RWPE2 (cell line): ENCODE data around the gene LAD1.

Experiments used
- ATAC-seq: fragments of 200-7000 bp; cut with Tn5 transposase; 3 replicates; pipeline ENCODE4 v1.9.1; 2021; ENCODE audit warnings: low read depth
- DNase-seq: peaks from one replicate; pipeline ENCODE4 v3.0.0-alpha.2; 2020; ENCODE audit warnings: low spot score
- H3K27ac ChIP-seq: fragments of 450-650 bp; 2 replicates; pipeline ENCODE4 v1.5.1; 2017; ENCODE audit warnings: mild to moderate bottlenecking; ENCODE audit not compliant: poor library complexity, severe bottlenecking
- H3K27me3 ChIP-seq: fragments of 250-450 bp; sonication (Bioruptor Pico); 2 replicates; pipeline ENCODE4 v1.5.1; 2021; ENCODE audit warnings: mild to moderate bottlenecking, moderate library complexity; ENCODE audit not compliant: insufficient read depth, poor library complexity, severe bottlenecking
- H3K36me3 ChIP-seq: fragments of 250-450 bp; sonication (Bioruptor Pico); 2 replicates; pipeline ENCODE4 v1.5.1; 2020; ENCODE audit warnings: low read depth, mild to moderate bottlenecking, moderate library complexity
- H3K4me1 ChIP-seq: fragments of 250-450 bp; sonication (Bioruptor Pico); 2 replicates; pipeline ENCODE4 v1.5.1; 2021; ENCODE audit warnings: mild to moderate bottlenecking, moderate library complexity; ENCODE audit not compliant: insufficient read depth, poor library complexity, severe bottlenecking
- H3K4me3 ChIP-seq: fragments of 250-450 bp; sonication (Bioruptor Pico); 2 replicates; pipeline ENCODE4 v1.5.1; 2021; ENCODE audit warnings: mild to moderate bottlenecking, moderate library complexity; ENCODE audit not compliant: severe bottlenecking
- H3K9me3 ChIP-seq: fragments of 250-450 bp; sonication (Bioruptor Pico); 2 replicates; pipeline ENCODE4 v1.5.1; 2021; ENCODE audit warnings: mild to moderate bottlenecking, moderate library complexity; ENCODE audit not compliant: severe bottlenecking
- CTCF ChIP-seq: fragments of 450-650 bp; IDR thresholded peaks from one replicate; pipeline ENCODE4 v1.5.1; 2017; ENCODE audit warnings: mild to moderate bottlenecking, moderate library complexity; ENCODE audit not compliant: poor library complexity, severe bottlenecking

Gene LAD1

GRCh38 chr1:201406831-201407406, 7.8 kb upstream of the LAD1 start:
- Histone ChIP-seq H3K36me3 (no peaks in the 10 kb centered on the region), H3K27me3 (no peaks in the 10 kb centered on the region), H3K27ac (no peak overlapping the region), H3K4me3 (no peak overlapping the region), H3K9me3 (no peaks in the 10 kb centered on the region), H3K4me1 (no peaks in the 10 kb centered on the region)
- DNase-seq (no peak), ATAC-seq (no peak)
- no peak for TF ChIP-seq CTCF

- no peak overlapping the region for H3K4me3 ChIP-seq
- H3K9me3 ChIP-seq, result no peaks in the 10 kb centered on the region
- ATAC-seq, result no peak
- no peak overlapping the region for H3K27ac ChIP-seq
- no peak for DNase-seq
- no peak for TF ChIP-seq CTCF
- no peaks in the 10 kb centered on the region for H3K27me3 ChIP-seq
- H3K36me3 ChIP-seq, result 0 out of 2 replicates have a peak, but pooled peaks cover 6% of the 10 kb centered on the region
- no peaks in the 10 kb centered on the region for H3K4me1 ChIP-seq
These were observed 6.3 kb upstream of the LAD1 start for GRCh38 chr1:201405484-201405831.

- DNase-seq (no peak), ATAC-seq (no peak)
- no peak for TF ChIP-seq CTCF
- Histone ChIP-seq H3K27ac (no peak overlapping the region), H3K9me3 (no peaks in the 10 kb centered on the region), H3K4me1 (no peaks in the 10 kb centered on the region), H3K27me3 (no peaks in the 10 kb centered on the region), H3K36me3 (0 out of 2 replicates have a peak, but pooled peaks cover 6% of the 10 kb centered on the region), H3K4me3 (no peak overlapping the region)
These were observed 5.8 kb upstream of the LAD1 start for GRCh38 chr1:201404722-201405483.

- no peak for ATAC-seq
- no peaks in the 10 kb centered on the region for H3K4me1 ChIP-seq
- H3K27me3 ChIP-seq, result no peaks in the 10 kb centered on the region
- TF ChIP-seq CTCF, result no peak
- no peak overlapping the region for H3K27ac ChIP-seq
- H3K4me3 ChIP-seq, result no peak overlapping the region
- 0 out of 2 replicates have a peak, but pooled peaks cover 6% of the 10 kb centered on the region for H3K36me3 ChIP-seq
- H3K9me3 ChIP-seq, result no peaks in the 10 kb centered on the region
- no peak for DNase-seq
These were observed 4.9 kb upstream of the LAD1 start for GRCh38 chr1:201404055-201404454.

DNA sequence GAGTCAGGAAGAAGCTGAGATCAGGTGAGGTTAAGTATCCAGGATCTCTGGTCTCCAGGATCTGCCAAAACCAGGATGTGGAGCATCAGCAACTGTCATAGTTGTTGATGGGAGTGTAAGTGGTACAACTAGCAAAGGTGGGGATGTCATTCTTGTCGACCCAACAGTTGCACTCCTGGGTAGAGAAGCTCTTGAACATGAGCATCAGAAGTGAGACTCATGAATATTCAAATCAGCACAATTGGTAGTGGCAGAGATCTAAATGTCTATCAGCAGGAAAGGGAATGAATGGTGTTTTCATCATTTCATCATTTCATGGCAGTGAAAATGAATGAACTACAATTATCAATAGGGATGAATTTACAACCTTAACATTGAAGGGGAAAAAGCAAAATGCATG, 4.2 kb upstream of the LAD1 start:
- Histone ChIP-seq H3K36me3 (0 out of 2 replicates have a peak, but pooled peaks cover 6% of the 10 kb centered on the region), H3K4me1 (no peaks in the 10 kb centered on the region), H3K27me3 (no peaks in the 10 kb centered on the region), H3K9me3 (no peaks in the 10 kb centered on the region), H3K4me3 (no peak overlapping the region), H3K27ac (no peak overlapping the region)
- DNase-seq (no peak), ATAC-seq (no peak)
- TF ChIP-seq CTCF, result no peak
